Esophagus squamous epithelium (tissue), 5 donors: ENCODE measurements around the gene HMGXB3. TPM values are rescaled to one million over a fixed set of nuclear protein-coding genes. Genes with fewer than 3 reads are reported as not detected.

ENCODE experiments used
- DNase-seq: peaks from one replicate; lab custom pipeline; 2025; lab: John Stamatoyannopoulos, UW
- H3K27ac ChIP-seq, 4 donors: fragments of 200-600 bp; sonication (generic); one replicate each; pipeline ENCODE4 v1.5.1; 2016 to 2019; ENCODE audit warnings: mild to moderate bottlenecking in 1 of 4
- H3K27me3 ChIP-seq, 4 donors: fragments of 200-600 bp; sonication (generic); 1 replicate in 3 of 4; 2 replicates in 1 of 4; pipeline versions ENCODE4 v1.5.1 to v1.6.0; 2017 to 2021; ENCODE audit warnings: antibody characterized with exemption in 1 of 4
- H3K36me3 ChIP-seq, 3 donors: fragments of 200-600 bp; sonication (generic); one replicate each; pipeline ENCODE4 v1.5.1; 2016 to 2019
- H3K4me1 ChIP-seq, 3 donors: fragments of 200-600 bp; sonication (generic); one replicate each; pipeline ENCODE4 v1.5.1; 2017 to 2019
- H3K4me3 ChIP-seq, 4 donors: fragments of 200-600 bp; sonication (generic); 1 replicate in 3 of 4; 2 replicates in 1 of 4; pipeline ENCODE4 v1.5.1; 2016 to 2019; ENCODE audit warnings: mild to moderate bottlenecking in 2 of 4, moderate library complexity in 1 of 4
- H3K9me3 ChIP-seq, 3 donors: fragments of 200-600 bp; sonication (generic); one replicate each; pipeline ENCODE4 v1.5.1; 2016 to 2019
- CTCF ChIP-seq, 6 experiments: fragments of 450-650 bp in 4 of 6; fragments of 200-600 bp in 2 of 6; sonication (generic) in 2 of 6; IDR thresholded peaks; one replicate each; pipeline ENCODE4 v1.5.1; 2016 to 2019; ENCODE audit warnings: antibody characterized with exemption in 6 of 6, mild to moderate bottlenecking in 4 of 6, moderate library complexity in 4 of 6
- POLR2A ChIP-seq, 4 donors: fragments of 450-650 bp; IDR thresholded peaks; one replicate each; pipeline ENCODE4 v1.6.1; 2017; ENCODE audit warnings: antibody characterized with exemption in 4 of 4, mild to moderate bottlenecking in 4 of 4, moderate library complexity in 3 of 4
- WGBS, 2 donors: methylation state at CpG; one replicate each; pipeline ENCODE4 v1.1.5; 2018; 5-methylcytosine and 5-hydroxymethylcytosine counted together
- intact Hi-C: fragments of 100-400 bp; cut with DNase I; formaldehyde crosslinking; loops from one replicate; pipeline ENCODE4 v1.15.0; 2022
- total RNA-seq, 4 donors: library from RNA; depleted of rRNA; stranded (reverse); fragments of >200 nt; gene quantifications; one replicate each; pipeline ENCODE4 v1.1.0, GENCODE V29; 2016
- donor health status: DM: yes; HTN: yes; CAD: no.

Gene HMGXB3
- total RNA-seq, 4 donors from 2014 or later: 12.4 to 26.3 (median 20.5) TPM

- no peak for TF ChIP-seq POLR2A (IDR thresholded peaks at IDR 0.05)
- no peak overlapping the region for H3K4me3 ChIP-seq
- no peaks in the 10 kb centered on the region for H3K27me3 ChIP-seq
- no peaks in the 10 kb centered on the region for H3K4me1 ChIP-seq
- 89 to 90% methylated on average over 4 of the region's 4 CpGs for WGBS, 2 donors
- H3K27ac ChIP-seq: no peak overlapping the region
- no peak for DNase-seq
- H3K36me3 ChIP-seq: peaks cover 0 to 25% (median 0%) of the 10 kb centered on the region in 3 donors
- intact Hi-C loops: loop anchor here (5.0 kb wide), 1 partner anchor 317 kb away; no protein-coding TSS in a partner anchor
- no peaks in the 10 kb centered on the region for H3K9me3 ChIP-seq
Observed at GRCh38 chr5:149969181-149969930, 31.2 kb upstream of the HMGXB3 start.

DNA sequence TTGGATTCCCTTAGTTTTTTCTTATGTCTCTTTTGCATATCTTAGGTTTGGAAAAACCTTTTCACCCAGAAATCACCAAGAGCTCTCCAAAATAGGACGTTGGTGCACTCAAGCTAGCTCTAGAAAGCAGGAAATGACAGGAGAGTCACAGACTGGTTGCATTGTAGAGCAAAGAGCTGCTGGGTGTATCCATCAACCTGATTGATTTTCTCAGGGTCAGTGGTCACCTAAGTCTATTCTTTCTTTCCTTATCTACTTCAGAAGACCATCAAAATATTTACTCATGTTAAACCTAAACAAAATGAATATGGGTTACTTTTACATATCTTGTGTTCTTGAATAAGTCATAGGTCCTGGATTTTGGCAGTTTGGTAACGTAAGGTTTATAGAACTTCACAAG is 25.1 kb upstream of the HMGXB3 start:
- Histone ChIP-seq H3K9me3 (no peaks in the 10 kb centered on the region), H3K27me3 (no peaks in the 10 kb centered on the region), H3K36me3 (peaks cover 5 to 77% (median 15%) of the 10 kb centered on the region in 3 donors), H3K4me1 (no peaks in the 10 kb centered on the region), H3K4me3 (no peak overlapping the region), H3K27ac (no peak overlapping the region)
- 53% methylated on average over 2 of the region's 2 CpGs for WGBS, 2 donors
- intact Hi-C loops: no loop called here
- DNase-seq: no peak
- TF ChIP-seq CTCF (IDR thresholded peaks at IDR 0.05): no peak
- TF ChIP-seq POLR2A (IDR thresholded peaks at IDR 0.05): no peak

DNA sequence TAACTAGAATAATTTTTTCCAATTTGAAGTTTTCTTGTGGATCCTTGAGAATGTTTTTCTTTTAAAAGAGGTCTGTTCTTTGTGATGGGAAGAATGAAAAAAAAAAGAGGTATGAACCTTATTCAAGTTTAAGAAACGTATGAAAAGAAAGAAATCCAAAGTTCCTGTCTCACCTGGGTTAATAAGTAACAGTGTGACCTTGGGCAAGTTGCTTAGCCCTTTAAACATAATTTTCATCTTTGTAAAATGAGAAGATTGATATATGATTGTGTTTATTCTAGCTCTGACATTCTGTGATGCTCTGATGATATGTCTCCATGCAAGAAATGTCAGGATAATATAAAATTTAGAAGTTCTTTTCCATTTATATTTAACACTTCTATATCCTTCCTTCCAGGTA is 20.6 kb upstream of the HMGXB3 start:
- 88 to 100% methylated on average over 1 of the region's 1 CpG for WGBS, 2 donors
- DNase-seq: no peak
- TF ChIP-seq CTCF (IDR thresholded peaks at IDR 0.05): no peak
- TF ChIP-seq POLR2A (IDR thresholded peaks at IDR 0.05): no peak
- Histone ChIP-seq H3K36me3 (peaks cover 5 to 98% (median 18%) of the 10 kb centered on the region in 3 donors), H3K27me3 (no peaks in the 10 kb centered on the region), H3K4me3 (no peak overlapping the region), H3K4me1 (no peaks in the 10 kb centered on the region), H3K9me3 (no peaks in the 10 kb centered on the region), H3K27ac (no peak overlapping the region)
- intact Hi-C loops: no loop called here

DNA sequence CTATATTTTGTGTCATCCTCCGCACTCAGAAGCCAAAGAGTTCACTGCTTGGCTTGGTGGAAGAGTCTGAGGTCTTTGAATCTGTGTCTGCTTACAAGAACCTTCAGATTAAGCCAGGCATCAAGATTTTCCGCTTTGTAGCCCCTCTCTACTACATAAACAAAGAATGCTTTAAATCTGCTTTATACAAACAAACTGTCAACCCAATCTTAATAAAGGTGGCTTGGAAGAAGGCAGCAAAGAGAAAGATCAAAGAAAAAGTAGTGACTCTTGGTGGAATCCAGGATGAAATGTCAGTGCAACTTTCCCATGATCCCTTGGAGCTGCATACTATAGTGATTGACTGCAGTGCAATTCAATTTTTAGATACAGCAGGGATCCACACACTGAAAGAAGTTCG is 19.3 kb upstream of the HMGXB3 start:
- intact Hi-C loops: no loop called here
- WGBS, 2 donors: 71 to 76% methylated on average over 3 of the region's 3 CpGs
- DNase-seq: no peak
- H3K36me3 ChIP-seq: peaks cover 5 to 98% (median 18%) of the 10 kb centered on the region in 3 donors
- H3K4me1 ChIP-seq: no peaks in the 10 kb centered on the region
- no peaks in the 10 kb centered on the region for H3K27me3 ChIP-seq
- H3K27ac ChIP-seq: no peak overlapping the region
- TF ChIP-seq POLR2A (IDR thresholded peaks at IDR 0.05) (no peak), CTCF (IDR thresholded peaks at IDR 0.05) (no peak)
- H3K4me3 ChIP-seq: no peak overlapping the region
- H3K9me3 ChIP-seq: no peaks in the 10 kb centered on the region

GRCh38 chr5:149982505-149982904 is 18.0 kb upstream of the HMGXB3 start:
- Histone ChIP-seq H3K27me3 (no peaks in the 10 kb centered on the region), H3K36me3 (peaks cover 5 to 85% (median 18%) of the 10 kb centered on the region in 3 donors), H3K27ac (no peak overlapping the region), H3K9me3 (no peaks in the 10 kb centered on the region), H3K4me1 (no peaks in the 10 kb centered on the region), H3K4me3 (no peak overlapping the region)
- DNase-seq: no peak
- intact Hi-C loops: no loop called here
- TF ChIP-seq CTCF (IDR thresholded peaks at IDR 0.05) (no peak), POLR2A (IDR thresholded peaks at IDR 0.05) (no peak)
